NB4 (cell line): ENCODE measurements around the gene NRP2.
A peak's percentile ranks its signal among the peaks of the same experiment; 100 is the strongest.

ENCODE experiments used
- DNase-seq: peaks from one replicate; pipeline ENCODE4 v3.0.0; 2010; ENCODE audit warnings: low read depth
- H3K4me3 ChIP-seq: one replicate; pipeline ENCODE4 v1.5.1; 2011; ENCODE audit warnings: mild to moderate bottlenecking, low read depth, low read length, moderate library complexity
- MAX ChIP-seq: IDR thresholded peaks from 2 replicates; pipeline ENCODE4 v1.6.1; 2011; ENCODE audit warnings: low read depth, low read length
- MYC ChIP-seq: IDR thresholded peaks from 2 replicates; pipeline ENCODE4 v1.6.1; 2011; ENCODE audit warnings: low read depth, low read length
- POLR2A ChIP-seq: IDR thresholded peaks from 2 replicates; pipeline ENCODE4 v1.6.1; 2011; ENCODE audit warnings: mild to moderate bottlenecking; ENCODE audit not compliant: insufficient read length; ENCODE audit errors: extremely low read depth
- TF ChIP-seq, protein P1 (sequence below): IDR thresholded peaks from one replicate; pipeline ENCODE4 v1.5.1; 2012; ENCODE audit warnings: low read depth, low read length

The NRP2 gene

GRCh38 chr2:205717999-205718398 is 35.7 kb downstream of the NRP2 start:
- DNase-seq = no peak
- TF ChIP-seq MYC (no peak), MAX (no peak), POLR2A (no peak)
- TF ChIP-seq, protein P1, sequence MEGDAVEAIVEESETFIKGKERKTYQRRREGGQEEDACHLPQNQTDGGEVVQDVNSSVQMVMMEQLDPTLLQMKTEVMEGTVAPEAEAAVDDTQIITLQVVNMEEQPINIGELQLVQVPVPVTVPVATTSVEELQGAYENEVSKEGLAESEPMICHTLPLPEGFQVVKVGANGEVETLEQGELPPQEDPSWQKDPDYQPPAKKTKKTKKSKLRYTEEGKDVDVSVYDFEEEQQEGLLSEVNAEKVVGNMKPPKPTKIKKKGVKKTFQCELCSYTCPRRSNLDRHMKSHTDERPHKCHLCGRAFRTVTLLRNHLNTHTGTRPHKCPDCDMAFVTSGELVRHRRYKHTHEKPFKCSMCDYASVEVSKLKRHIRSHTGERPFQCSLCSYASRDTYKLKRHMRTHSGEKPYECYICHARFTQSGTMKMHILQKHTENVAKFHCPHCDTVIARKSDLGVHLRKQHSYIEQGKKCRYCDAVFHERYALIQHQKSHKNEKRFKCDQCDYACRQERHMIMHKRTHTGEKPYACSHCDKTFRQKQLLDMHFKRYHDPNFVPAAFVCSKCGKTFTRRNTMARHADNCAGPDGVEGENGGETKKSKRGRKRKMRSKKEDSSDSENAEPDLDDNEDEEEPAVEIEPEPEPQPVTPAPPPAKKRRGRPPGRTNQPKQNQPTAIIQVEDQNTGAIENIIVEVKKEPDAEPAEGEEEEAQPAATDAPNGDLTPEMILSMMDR = no peak
- no peak overlapping the region for H3K4me3 ChIP-seq

DNA sequence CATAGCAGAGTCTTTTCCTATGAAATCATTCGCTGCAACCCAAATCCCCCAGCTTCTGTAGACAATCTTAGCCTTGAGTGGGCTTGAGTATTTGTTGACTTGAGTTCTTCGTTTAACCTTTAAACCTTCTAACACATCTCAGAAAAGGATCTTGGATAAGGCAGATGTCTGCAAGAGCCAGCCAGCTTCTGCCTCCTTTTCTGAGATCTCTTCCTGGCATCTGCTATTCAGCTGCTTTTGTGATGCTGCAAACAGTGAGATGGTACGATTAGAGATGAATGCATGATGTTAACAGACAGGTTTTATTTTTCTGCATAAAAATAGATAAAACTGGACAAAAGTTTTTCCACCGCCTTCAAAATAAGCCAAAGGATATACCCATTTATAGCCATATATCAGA is 37.5 kb downstream of the NRP2 start:
- H3K4me3 ChIP-seq = no peak overlapping the region
- DNase-seq = no peak
- no peak for TF ChIP-seq MYC

DNA sequence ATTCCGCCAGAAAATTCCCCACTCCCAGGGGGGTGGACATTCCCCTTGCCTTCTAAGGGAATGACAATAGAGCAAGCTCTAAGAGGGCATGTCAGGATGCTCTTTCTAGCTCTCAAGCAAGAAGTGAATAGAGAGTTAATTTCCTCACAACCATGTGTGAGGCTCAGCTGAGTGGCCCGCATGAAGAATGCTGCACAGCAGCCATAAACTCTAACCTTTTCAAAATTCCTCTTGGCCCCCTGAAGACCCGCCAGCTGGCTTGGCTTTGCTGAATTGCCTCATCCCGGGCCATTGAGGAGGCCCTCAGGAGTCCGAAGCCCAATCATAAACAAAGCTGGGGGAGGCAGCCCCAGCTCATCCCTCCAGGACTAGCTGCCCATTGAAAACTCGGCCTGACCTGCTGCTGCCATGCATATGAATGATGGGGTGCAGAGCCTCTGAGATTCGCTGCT is 38.2 kb downstream of the NRP2 start:
- TF ChIP-seq MYC (no peak), MAX (no peak), POLR2A (no peak)
- TF ChIP-seq, protein P1 = no peak

GRCh38 chr2:205721057-205721449 is 38.8 kb downstream of the NRP2 start:
- DNase-seq = peak; percentile 15
- TF ChIP-seq POLR2A (no peak), MYC (no peak)
- TF ChIP-seq, protein P1 = peak; percentile 50
- H3K4me3 ChIP-seq = no peak overlapping the region

More for the DNA sequence above, 38.2 kb downstream of the NRP2 start:
- no peak for DNase-seq
- no peak overlapping the region for H3K4me3 ChIP-seq

GRCh38 chr2:205722283-205722918 is 40.1 kb downstream of the NRP2 start:
- no peak overlapping the region for H3K4me3 ChIP-seq
- no peak for DNase-seq
- TF ChIP-seq POLR2A (no peak), MYC (no peak), MAX (no peak)
- TF ChIP-seq, protein P1 = no peak

DNA sequence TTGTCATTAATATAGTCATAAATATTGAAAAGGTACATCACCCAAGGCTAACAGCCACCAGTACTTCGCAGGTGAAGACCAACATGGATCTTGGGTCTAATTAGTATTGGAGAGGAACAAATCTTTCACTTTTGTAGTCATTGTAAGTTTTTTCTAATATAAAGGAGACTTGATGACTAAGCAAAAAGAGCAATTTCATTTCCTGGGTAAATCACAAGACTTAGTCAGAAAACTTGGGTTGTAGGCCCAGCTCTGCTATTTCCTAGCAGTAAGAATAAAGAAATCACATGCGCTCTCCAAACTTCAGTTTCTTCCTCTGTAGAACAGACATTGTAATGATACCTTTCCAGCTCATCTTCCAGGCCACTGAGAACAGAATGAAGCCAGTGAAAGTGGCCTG is 40.9 kb downstream of the NRP2 start:
- TF ChIP-seq, protein P1 = no peak
- TF ChIP-seq MYC (no peak), POLR2A (no peak), MAX (no peak)
- no peak for DNase-seq
- H3K4me3 ChIP-seq = no peak overlapping the region
